ENCODE data around the gene MACO1. TPM values are rescaled to one million over a fixed set of nuclear protein-coding genes. Genes with fewer than 3 reads are reported as not detected.

MACO1 gene
- total RNA-seq, 6 experiments from 2014 or later, result 13.7 to 15.1 (median 14.4) TPM

DNA sequence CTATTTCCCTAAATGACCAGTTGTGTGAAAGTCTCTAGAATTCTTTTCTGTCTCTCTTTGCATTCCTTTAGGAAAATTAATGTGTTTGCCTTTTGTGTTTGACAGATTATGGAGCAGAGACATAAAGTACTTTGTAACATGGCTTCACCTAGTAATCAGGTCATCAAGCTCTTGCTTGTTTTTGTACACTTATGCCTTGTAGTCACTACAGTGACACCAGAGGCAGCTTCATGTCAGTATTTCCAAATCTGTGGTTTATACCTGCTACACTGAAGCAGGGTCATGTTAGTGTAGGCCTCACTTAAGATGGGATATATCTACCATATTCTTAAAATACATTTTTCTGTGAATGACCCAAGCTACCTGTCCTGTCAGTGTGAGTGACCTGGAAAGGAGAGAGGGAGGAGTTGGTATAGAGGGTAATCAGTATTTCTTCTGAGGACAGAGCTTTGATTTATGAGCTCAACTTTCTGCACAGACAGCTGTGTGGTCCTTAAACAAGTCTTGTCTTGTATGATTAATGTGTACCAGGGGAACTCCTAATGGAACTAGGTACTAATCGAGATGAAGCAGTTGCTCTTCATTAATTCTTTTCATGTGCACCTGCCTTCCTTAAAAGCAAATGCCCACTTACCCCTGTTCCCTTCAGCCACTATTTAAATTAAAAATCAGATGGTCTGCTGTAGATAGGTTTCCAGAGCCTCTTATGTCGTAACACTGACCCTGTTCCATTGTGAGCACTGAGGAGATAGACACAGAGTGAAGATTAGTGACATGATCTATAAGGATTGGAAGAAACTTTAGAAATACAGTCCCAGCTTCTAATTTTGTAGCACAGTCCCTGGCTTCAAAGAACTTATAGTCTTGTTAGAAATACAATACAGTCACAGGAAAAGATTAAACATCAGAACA lies 45.7 kb downstream of the MACO1 start:
- H3K4me1 Mint-ChIP-seq (ENCODE audit: low read depth), result 0 out of 2 replicates have a peak, but pooled peaks cover 7% of the 10 kb centered on the region
- H3K27me3 Mint-ChIP-seq (ENCODE audit: insufficient read depth), result no peaks in the 10 kb centered on the region
- H3K27ac Mint-ChIP-seq, result no peak overlapping the region

DNA sequence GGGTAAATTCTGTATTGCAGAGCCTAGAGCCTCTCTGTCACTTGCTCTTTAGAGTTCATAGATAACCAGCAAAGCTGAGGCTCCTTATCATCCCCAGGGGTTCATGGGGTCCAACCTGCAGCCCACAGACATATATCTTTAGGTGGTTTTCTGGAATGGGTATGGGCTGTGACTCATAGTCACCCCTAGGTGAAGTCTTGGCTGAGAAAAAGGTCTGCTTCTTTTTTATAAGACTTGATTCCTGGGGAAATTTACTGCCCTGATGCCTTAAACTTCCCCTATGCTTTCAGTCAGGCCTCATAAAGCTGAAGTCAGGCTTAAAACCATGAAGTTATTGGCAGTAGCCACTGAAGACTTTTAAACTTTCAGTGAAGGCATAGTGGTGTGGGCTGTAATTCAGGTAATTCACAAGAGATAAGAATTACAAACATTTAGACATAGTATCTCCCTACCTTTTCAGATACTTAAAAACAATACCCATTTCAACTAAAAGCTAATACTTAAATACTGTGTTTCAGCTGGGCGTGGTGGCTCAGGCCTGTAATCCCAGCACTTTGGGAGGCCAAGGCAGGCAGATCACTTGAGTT lies 46.8 kb downstream of the MACO1 start:
- no peak for DNase-seq
- H3K4me3 Mint-ChIP-seq, result no peak overlapping the region
- no peak overlapping the region for H3K27ac Mint-ChIP-seq

More for the DNA sequence above, 45.7 kb downstream of the MACO1 start:
- Mint-ChIP-seq H3K9me3 (no peaks in the 10 kb centered on the region), H3K4me3 (no peak overlapping the region), H3K36me3 (ENCODE audit: low read depth) (no peaks in the 10 kb centered on the region; the same call in 1 of the 2 replicates)
- no peak for DNase-seq
- TF ChIP-seq, protein P1, sequence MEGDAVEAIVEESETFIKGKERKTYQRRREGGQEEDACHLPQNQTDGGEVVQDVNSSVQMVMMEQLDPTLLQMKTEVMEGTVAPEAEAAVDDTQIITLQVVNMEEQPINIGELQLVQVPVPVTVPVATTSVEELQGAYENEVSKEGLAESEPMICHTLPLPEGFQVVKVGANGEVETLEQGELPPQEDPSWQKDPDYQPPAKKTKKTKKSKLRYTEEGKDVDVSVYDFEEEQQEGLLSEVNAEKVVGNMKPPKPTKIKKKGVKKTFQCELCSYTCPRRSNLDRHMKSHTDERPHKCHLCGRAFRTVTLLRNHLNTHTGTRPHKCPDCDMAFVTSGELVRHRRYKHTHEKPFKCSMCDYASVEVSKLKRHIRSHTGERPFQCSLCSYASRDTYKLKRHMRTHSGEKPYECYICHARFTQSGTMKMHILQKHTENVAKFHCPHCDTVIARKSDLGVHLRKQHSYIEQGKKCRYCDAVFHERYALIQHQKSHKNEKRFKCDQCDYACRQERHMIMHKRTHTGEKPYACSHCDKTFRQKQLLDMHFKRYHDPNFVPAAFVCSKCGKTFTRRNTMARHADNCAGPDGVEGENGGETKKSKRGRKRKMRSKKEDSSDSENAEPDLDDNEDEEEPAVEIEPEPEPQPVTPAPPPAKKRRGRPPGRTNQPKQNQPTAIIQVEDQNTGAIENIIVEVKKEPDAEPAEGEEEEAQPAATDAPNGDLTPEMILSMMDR (IDR thresholded peaks at IDR 0.05), result no peak

DNA sequence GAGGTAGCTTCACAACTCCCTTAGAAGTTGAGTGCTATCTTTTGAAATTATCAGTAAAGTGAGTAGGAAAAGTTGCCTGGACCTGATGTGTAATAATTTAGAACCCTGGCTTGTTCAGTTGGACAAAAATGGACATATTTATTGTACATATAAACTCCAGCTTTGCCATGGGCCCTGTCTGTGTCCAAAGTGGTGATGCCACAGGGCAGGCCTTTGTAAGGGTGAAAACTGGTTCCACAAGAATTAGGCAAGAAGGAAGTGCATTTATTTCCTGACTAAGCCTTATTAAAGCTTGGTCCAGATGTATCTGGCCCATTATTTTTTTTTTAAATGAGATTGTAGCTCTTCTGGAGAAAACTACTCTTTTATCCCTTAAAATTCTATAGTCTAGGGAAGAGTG lies 47.9 kb downstream of the MACO1 start:
- TF ChIP-seq, protein P1 (IDR thresholded peaks at IDR 0.05), result no peak
- Mint-ChIP-seq H3K9me3 (no peaks in the 10 kb centered on the region), H3K4me3 (no peak overlapping the region), H3K27me3 (ENCODE audit: insufficient read depth) (no peaks in the 10 kb centered on the region), H3K27ac (no peak overlapping the region), H3K4me1 (ENCODE audit: low read depth) (0 out of 2 replicates have a peak, but pooled peaks cover 7% of the 10 kb centered on the region), H3K36me3 (ENCODE audit: low read depth) (no peaks in the 10 kb centered on the region; the same call in 1 of the 2 replicates)
- no peak for DNase-seq

More for the DNA sequence above, 46.8 kb downstream of the MACO1 start:
- H3K9me3 Mint-ChIP-seq, result no peaks in the 10 kb centered on the region
- 0 out of 2 replicates have a peak, but pooled peaks cover 7% of the 10 kb centered on the region for H3K4me1 Mint-ChIP-seq (ENCODE audit: low read depth)
- no peaks in the 10 kb centered on the region for H3K27me3 Mint-ChIP-seq (ENCODE audit: insufficient read depth)
- no peaks in the 10 kb centered on the region; the same call in 1 of the 2 replicates for H3K36me3 Mint-ChIP-seq (ENCODE audit: low read depth)
- TF ChIP-seq, protein P1 (IDR thresholded peaks at IDR 0.05), result no peak

DNA sequence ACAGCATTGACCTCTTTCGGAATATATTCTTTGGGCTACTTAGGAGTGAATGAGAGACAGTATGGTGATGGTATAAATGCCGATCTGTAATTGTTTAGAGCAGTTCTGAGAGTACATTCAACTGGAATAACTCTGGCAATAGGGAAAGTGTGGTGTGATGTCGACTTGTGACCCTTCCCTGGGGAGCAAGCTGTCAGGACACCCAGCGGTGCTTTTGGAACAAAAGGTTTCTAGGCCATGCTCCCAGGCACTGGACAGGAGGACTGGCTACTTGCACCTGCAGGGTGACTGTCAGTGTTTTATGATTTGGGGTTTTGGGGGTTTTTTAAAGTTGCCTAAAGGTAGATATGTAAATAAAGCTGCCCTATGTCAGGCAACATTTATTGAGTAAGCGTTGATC lies 50.9 kb downstream of the MACO1 start:
- peaks cover 11% of the 10 kb centered on the region; the same call in 1 of the 2 replicates for H3K4me1 Mint-ChIP-seq (ENCODE audit: low read depth)
- no peaks in the 10 kb centered on the region for H3K36me3 Mint-ChIP-seq (ENCODE audit: low read depth)
- TF ChIP-seq, protein P1 (IDR thresholded peaks at IDR 0.05), result no peak
- H3K4me3 Mint-ChIP-seq, result no peak overlapping the region
- no peaks in the 10 kb centered on the region for H3K27me3 Mint-ChIP-seq (ENCODE audit: insufficient read depth)
- no peaks in the 10 kb centered on the region for H3K9me3 Mint-ChIP-seq
- DNase-seq, result no peak
- no peak overlapping the region for H3K27ac Mint-ChIP-seq

DNA sequence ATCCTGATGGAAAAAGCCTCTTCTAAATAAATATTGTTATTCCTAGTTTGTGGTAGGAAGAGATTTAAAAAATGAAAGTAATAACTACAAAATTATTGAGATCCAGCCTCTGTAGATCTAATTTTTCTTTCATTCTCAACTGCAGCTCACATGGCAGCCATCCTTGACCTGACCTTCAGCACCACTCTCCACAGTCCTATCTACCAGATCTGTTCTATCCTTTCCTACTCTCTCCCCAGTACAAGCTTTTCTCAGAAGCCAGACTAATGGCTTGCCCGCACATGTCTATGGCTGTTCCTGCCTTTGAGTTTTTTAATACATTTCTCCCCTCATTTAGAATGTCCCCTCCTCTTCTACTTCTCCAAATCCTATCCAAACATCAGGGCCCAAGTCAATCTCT lies 51.5 kb downstream of the MACO1 start:
- no peak overlapping the region for H3K4me3 Mint-ChIP-seq
- no peaks in the 10 kb centered on the region for H3K36me3 Mint-ChIP-seq (ENCODE audit: low read depth)
- H3K27me3 Mint-ChIP-seq (ENCODE audit: insufficient read depth), result no peaks in the 10 kb centered on the region
- DNase-seq, result no peak
- peaks cover 8% of the 10 kb centered on the region; the same call in 1 of the 2 replicates for H3K4me1 Mint-ChIP-seq (ENCODE audit: low read depth)
- TF ChIP-seq, protein P1 (IDR thresholded peaks at IDR 0.05), result no peak
- no peaks in the 10 kb centered on the region for H3K9me3 Mint-ChIP-seq
- H3K27ac Mint-ChIP-seq, result no peak overlapping the region
